ENCODE measurements around the gene CHST9. TPM values are rescaled to one million over a fixed set of nuclear protein-coding genes. Genes with fewer than 3 reads are reported as not detected.

CHST9 gene
- polyA plus RNA-seq, 1 donor from 2014 or later = 0.32 TPM

DNA sequence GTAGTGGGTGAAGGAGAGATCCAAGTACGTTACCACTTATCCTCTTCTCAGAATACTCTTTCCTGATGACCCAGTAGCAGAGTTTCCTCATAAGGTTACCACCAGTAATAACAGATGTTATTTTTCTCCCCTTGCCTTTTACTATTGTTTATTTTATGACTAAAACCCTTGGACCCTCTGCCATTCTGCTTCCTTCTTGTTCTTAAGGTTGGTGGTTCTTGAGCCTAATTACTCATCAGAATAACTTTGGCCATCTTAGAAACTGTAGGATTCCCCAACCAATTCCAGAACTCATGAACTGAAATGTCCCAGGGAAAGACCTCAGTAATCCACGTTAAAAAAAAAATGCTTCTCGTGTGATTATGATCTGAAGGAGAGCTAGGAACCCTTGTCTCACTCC is 64.9 kb downstream of the CHST9 start:
- H3K27ac ChIP-seq (ENCODE audit: low read length) = no peak overlapping the region
- H3K9me2 ChIP-seq (ENCODE audit: insufficient read depth, low read length) = no peaks in the 10 kb centered on the region
- H4K20me1 ChIP-seq (ENCODE audit: insufficient read depth) = no peaks in the 10 kb centered on the region
- H3K79me2 ChIP-seq (replicated peaks; ENCODE audit: insufficient read depth, low read length) = no peaks in the 10 kb centered on the region
- no peak overlapping the region for H3K4me3 ChIP-seq (ENCODE audit: low read length)
- H3K9me3 ChIP-seq (ENCODE audit: low read length) = no peaks in the 10 kb centered on the region
- no peaks in the 10 kb centered on the region for H3F3A ChIP-seq (ENCODE audit: insufficient read depth, low read length, poor library complexity, severe bottlenecking)
- H3K36me3 ChIP-seq (ENCODE audit: insufficient read depth, low read length) = no peaks in the 10 kb centered on the region
- H3K4me2 ChIP-seq (ENCODE audit: low read length) = no peak overlapping the region
- H2AFZ ChIP-seq (ENCODE audit: low read depth, low read length) = no peak overlapping the region
- H3K9ac ChIP-seq (ENCODE audit: low read length) = no peak overlapping the region
- TF ChIP-seq EZH2 (IDR thresholded peaks at IDR 0.05; ENCODE audit: borderline replicate concordance, insufficient read depth, low read length, poor library complexity, severe bottlenecking) = no peak
- no peak for TF ChIP-seq TAF1 (IDR thresholded peaks at IDR 0.05; ENCODE audit: low read depth)
- no peaks in the 10 kb centered on the region for H3K27me3 ChIP-seq (ENCODE audit: insufficient read depth, low read depth, low read length)

DNA sequence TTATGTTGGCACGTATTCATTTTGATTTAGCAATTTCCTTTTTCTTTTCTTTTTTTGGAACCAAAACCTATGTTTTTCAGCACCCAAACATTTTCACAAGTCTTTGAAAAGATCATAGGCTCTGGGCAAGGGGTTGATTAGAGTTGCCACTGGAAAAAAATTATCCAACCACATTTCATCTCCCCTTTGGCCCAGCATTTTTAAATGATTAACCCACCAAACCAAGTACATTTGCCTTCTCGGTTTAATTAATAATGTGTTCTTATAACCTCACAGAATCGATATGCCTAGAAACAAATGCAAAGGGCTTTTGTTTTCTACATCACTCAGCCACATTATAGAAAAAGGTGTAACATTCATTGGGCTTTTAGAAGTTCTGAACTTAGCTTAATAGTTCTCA is 66.1 kb downstream of the CHST9 start:
- Histone ChIP-seq H3K9ac (ENCODE audit: low read length) (no peak overlapping the region), H3K9me2 (ENCODE audit: insufficient read depth, low read length) (no peaks in the 10 kb centered on the region), H3F3A (ENCODE audit: insufficient read depth, low read length, poor library complexity, severe bottlenecking) (no peaks in the 10 kb centered on the region), H3K4me2 (ENCODE audit: low read length) (no peak overlapping the region), H3K27ac (ENCODE audit: low read length) (no peak overlapping the region), H3K36me3 (ENCODE audit: insufficient read depth, low read length) (no peaks in the 10 kb centered on the region), H3K4me3 (ENCODE audit: low read length) (no peak overlapping the region), H3K79me2 (replicated peaks; ENCODE audit: insufficient read depth, low read length) (no peaks in the 10 kb centered on the region), H3K27me3 (ENCODE audit: insufficient read depth, low read depth, low read length) (no peaks in the 10 kb centered on the region), H2AFZ (ENCODE audit: low read depth, low read length) (no peak overlapping the region), H4K20me1 (ENCODE audit: insufficient read depth) (no peaks in the 10 kb centered on the region), H3K9me3 (ENCODE audit: low read length) (no peaks in the 10 kb centered on the region)
- TF ChIP-seq, protein P1, sequence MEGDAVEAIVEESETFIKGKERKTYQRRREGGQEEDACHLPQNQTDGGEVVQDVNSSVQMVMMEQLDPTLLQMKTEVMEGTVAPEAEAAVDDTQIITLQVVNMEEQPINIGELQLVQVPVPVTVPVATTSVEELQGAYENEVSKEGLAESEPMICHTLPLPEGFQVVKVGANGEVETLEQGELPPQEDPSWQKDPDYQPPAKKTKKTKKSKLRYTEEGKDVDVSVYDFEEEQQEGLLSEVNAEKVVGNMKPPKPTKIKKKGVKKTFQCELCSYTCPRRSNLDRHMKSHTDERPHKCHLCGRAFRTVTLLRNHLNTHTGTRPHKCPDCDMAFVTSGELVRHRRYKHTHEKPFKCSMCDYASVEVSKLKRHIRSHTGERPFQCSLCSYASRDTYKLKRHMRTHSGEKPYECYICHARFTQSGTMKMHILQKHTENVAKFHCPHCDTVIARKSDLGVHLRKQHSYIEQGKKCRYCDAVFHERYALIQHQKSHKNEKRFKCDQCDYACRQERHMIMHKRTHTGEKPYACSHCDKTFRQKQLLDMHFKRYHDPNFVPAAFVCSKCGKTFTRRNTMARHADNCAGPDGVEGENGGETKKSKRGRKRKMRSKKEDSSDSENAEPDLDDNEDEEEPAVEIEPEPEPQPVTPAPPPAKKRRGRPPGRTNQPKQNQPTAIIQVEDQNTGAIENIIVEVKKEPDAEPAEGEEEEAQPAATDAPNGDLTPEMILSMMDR (IDR thresholded peaks at IDR 0.05; ENCODE audit: poor library complexity, severe bottlenecking) = no peak
- TF ChIP-seq EZH2 (IDR thresholded peaks at IDR 0.05; ENCODE audit: borderline replicate concordance, insufficient read depth, low read length, poor library complexity, severe bottlenecking) (no peak), EP300 (conservative IDR thresholded peaks at IDR 0.05; ENCODE audit: poor library complexity, severe bottlenecking) (no peak), POLR2AphosphoS5 (IDR thresholded peaks at IDR 0.05) (no peak), RAD21 (conservative IDR thresholded peaks at IDR 0.05) (no peak), TAF1 (IDR thresholded peaks at IDR 0.05; ENCODE audit: low read depth) (no peak), SMC3 (conservative IDR thresholded peaks at IDR 0.05; ENCODE audit: poor library complexity) (no peak), MXI1 (conservative IDR thresholded peaks at IDR 0.05; ENCODE audit: poor library complexity, severe bottlenecking) (no peak)
- TF ChIP-seq, protein P2, sequence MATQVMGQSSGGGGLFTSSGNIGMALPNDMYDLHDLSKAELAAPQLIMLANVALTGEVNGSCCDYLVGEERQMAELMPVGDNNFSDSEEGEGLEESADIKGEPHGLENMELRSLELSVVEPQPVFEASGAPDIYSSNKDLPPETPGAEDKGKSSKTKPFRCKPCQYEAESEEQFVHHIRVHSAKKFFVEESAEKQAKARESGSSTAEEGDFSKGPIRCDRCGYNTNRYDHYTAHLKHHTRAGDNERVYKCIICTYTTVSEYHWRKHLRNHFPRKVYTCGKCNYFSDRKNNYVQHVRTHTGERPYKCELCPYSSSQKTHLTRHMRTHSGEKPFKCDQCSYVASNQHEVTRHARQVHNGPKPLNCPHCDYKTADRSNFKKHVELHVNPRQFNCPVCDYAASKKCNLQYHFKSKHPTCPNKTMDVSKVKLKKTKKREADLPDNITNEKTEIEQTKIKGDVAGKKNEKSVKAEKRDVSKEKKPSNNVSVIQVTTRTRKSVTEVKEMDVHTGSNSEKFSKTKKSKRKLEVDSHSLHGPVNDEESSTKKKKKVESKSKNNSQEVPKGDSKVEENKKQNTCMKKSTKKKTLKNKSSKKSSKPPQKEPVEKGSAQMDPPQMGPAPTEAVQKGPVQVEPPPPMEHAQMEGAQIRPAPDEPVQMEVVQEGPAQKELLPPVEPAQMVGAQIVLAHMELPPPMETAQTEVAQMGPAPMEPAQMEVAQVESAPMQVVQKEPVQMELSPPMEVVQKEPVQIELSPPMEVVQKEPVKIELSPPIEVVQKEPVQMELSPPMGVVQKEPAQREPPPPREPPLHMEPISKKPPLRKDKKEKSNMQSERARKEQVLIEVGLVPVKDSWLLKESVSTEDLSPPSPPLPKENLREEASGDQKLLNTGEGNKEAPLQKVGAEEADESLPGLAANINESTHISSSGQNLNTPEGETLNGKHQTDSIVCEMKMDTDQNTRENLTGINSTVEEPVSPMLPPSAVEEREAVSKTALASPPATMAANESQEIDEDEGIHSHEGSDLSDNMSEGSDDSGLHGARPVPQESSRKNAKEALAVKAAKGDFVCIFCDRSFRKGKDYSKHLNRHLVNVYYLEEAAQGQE (IDR thresholded peaks at IDR 0.05; ENCODE audit: borderline replicate concordance) = no peak

DNA sequence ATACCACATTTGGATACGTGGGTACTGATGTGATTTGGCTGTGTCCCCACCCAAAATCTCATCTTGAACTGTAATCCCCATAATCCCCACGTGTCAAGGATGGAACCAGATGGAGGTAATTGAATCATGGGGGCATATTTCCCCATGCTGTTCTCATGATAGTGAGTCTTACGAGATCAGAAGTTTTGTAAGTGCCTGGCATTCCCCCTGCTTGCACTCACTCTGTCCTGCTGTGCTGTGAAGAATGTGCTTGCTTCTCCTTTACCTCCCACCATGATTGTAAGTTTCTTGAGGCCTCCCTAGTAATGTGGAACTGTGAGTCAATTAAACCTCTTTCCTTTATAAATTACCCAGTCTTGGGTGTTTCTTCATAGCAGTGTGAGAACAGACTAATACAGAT is 70.3 kb downstream of the CHST9 start:
- Histone ChIP-seq H3K4me2 (ENCODE audit: low read length) (no peak overlapping the region), H4K20me1 (ENCODE audit: insufficient read depth) (no peaks in the 10 kb centered on the region), H3K79me2 (replicated peaks; ENCODE audit: insufficient read depth, low read length) (no peaks in the 10 kb centered on the region), H3K9ac (ENCODE audit: low read length) (no peak overlapping the region), H3K36me3 (ENCODE audit: insufficient read depth, low read length) (no peaks in the 10 kb centered on the region), H3K9me3 (ENCODE audit: low read length) (no peaks in the 10 kb centered on the region), H3F3A (ENCODE audit: insufficient read depth, low read length, poor library complexity, severe bottlenecking) (no peaks in the 10 kb centered on the region), H2AFZ (ENCODE audit: low read depth, low read length) (no peak overlapping the region), H3K27me3 (ENCODE audit: insufficient read depth, low read depth, low read length) (no peaks in the 10 kb centered on the region), H3K9me2 (ENCODE audit: insufficient read depth, low read length) (no peaks in the 10 kb centered on the region), H3K4me3 (ENCODE audit: low read length) (no peak overlapping the region), H3K27ac (ENCODE audit: low read length) (no peak overlapping the region)
- no peak for TF ChIP-seq EZH2 (IDR thresholded peaks at IDR 0.05; ENCODE audit: borderline replicate concordance, insufficient read depth, low read length, poor library complexity, severe bottlenecking)
- TF ChIP-seq POLR2AphosphoS5 (IDR thresholded peaks at IDR 0.05) = no peak
- TF ChIP-seq, protein P2 (IDR thresholded peaks at IDR 0.05; ENCODE audit: borderline replicate concordance) = no peak
- TF ChIP-seq MXI1 (conservative IDR thresholded peaks at IDR 0.05; ENCODE audit: poor library complexity, severe bottlenecking) = no peak
- TF ChIP-seq, protein P1 (IDR thresholded peaks at IDR 0.05; ENCODE audit: poor library complexity, severe bottlenecking) = no peak
- TF ChIP-seq SMC3 (conservative IDR thresholded peaks at IDR 0.05; ENCODE audit: poor library complexity) = no peak
- no peak for TF ChIP-seq EP300 (conservative IDR thresholded peaks at IDR 0.05; ENCODE audit: poor library complexity, severe bottlenecking)
- no peak for TF ChIP-seq TAF1 (IDR thresholded peaks at IDR 0.05; ENCODE audit: low read depth)
- no peak for TF ChIP-seq RAD21 (conservative IDR thresholded peaks at IDR 0.05)

Measured in neural cell (in vitro differentiated cells).